ENCODE results near the gene SLAMF6. TPM values are rescaled to one million over a fixed set of nuclear protein-coding genes. Genes with fewer than 3 reads are reported as not detected.

Gene SLAMF6
- total and polyA plus RNA-seq, 2 experiments from 2014 or later: not detected

GRCh38 chr1:160489513-160490261 lies 33.4 kb downstream of the SLAMF6 start:
- no peaks in the 10 kb centered on the region for H3K4me1 ChIP-seq (ENCODE audit: insufficient read depth)
- H3K9me3 ChIP-seq (ENCODE audit: low read depth): no peaks in the 10 kb centered on the region
- no peak for DNase-seq
- H3K4me3 ChIP-seq: no peak overlapping the region
- in situ Hi-C loops (cut with MboI): no loop called here
- no peaks in the 10 kb centered on the region for H3K36me3 ChIP-seq (ENCODE audit: low read depth)
- H3K27ac ChIP-seq: no peak overlapping the region
- H3K27me3 ChIP-seq (replicated peaks; ENCODE audit: insufficient read depth): no peaks in the 10 kb centered on the region
- H3K9me2 ChIP-seq (ENCODE audit: insufficient read depth): no peaks in the 10 kb centered on the region
- 17 to 21% methylated on average over 4 of the region's 4 CpGs for WGBS, 2 experiments (ENCODE audit: low coverage in 1 of 2, low lambda C conversion rate in 2 of 2, missing lambda C conversion rate in 2 of 2)
- no peak overlapping the region for H3K4me2 ChIP-seq (ENCODE audit: unreplicated experiment)
- no peak overlapping the region for H2AFZ ChIP-seq
- no peak overlapping the region for H3K9ac ChIP-seq
- TF ChIP-seq EZH2 (IDR thresholded peaks at IDR 0.05; ENCODE audit: insufficient read depth, poor library complexity, severe bottlenecking) (no peak), EZH2phosphoT487 (IDR thresholded peaks at IDR 0.05; ENCODE audit: insufficient read depth, low read depth) (no peak)
- no peaks in the 10 kb centered on the region for H3K79me2 ChIP-seq (ENCODE audit: insufficient read depth)
- H3F3A ChIP-seq (ENCODE audit: insufficient read depth): no peaks in the 10 kb centered on the region
- H4K20me1 ChIP-seq (ENCODE audit: insufficient read depth): no peaks in the 10 kb centered on the region

DNA sequence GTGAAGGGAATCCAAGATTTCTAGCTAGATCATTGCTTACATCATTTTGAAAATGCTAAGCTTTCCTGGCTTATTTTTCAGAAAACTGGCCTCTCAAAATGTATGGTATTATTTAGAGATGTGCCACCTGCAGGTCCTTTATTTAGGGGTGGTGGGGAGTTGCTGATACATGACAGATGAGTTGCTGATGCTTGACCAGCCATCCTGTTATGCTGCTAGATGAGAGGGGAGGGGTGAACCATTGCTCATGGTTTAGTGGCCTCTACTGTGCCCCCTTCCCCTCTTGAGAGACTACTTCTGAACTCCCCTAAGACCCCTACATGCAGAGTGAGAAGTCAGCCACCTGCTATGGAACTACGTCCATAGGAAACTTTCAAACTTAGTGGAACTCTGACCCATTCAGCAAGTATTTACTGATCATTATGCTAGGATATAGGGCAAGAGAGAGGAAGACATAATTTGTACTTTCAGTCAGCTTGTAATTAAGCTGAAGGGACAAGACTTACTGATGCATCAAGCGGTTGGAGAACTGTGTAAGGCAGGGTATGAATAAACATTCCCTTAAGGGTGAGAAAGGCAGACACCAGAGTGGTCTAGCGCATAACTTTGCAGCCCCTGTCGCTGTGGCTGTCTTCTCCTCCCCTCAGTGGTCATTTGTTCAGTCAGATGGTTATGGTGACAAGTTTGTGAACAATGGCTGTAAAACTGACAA lies 34.6 kb downstream of the SLAMF6 start:
- H3K79me2 ChIP-seq (ENCODE audit: insufficient read depth): no peaks in the 10 kb centered on the region
- H3K4me3 ChIP-seq: no peak overlapping the region
- no peak for TF ChIP-seq EZH2phosphoT487 (IDR thresholded peaks at IDR 0.05; ENCODE audit: insufficient read depth, low read depth)
- TF ChIP-seq EZH2 (IDR thresholded peaks at IDR 0.05; ENCODE audit: insufficient read depth, poor library complexity, severe bottlenecking): no peak
- no peaks in the 10 kb centered on the region for H3K4me1 ChIP-seq (ENCODE audit: insufficient read depth)
- no peaks in the 10 kb centered on the region for H4K20me1 ChIP-seq (ENCODE audit: insufficient read depth)
- no peaks in the 10 kb centered on the region for H3K27me3 ChIP-seq (replicated peaks; ENCODE audit: insufficient read depth)
- H3K36me3 ChIP-seq (ENCODE audit: low read depth): no peaks in the 10 kb centered on the region
- H2AFZ ChIP-seq: no peak overlapping the region
- DNase-seq: no peak
- H3K4me2 ChIP-seq (ENCODE audit: unreplicated experiment): no peak overlapping the region
- in situ Hi-C loops (cut with MboI): no loop called here
- no peaks in the 10 kb centered on the region for H3K9me3 ChIP-seq (ENCODE audit: low read depth)
- no peak overlapping the region for H3K27ac ChIP-seq
- no peaks in the 10 kb centered on the region for H3F3A ChIP-seq (ENCODE audit: insufficient read depth)
- H3K9me2 ChIP-seq (ENCODE audit: insufficient read depth): no peaks in the 10 kb centered on the region
- WGBS, 2 experiments (ENCODE audit: low coverage in 1 of 2, low lambda C conversion rate in 2 of 2, missing lambda C conversion rate in 2 of 2): 20 to 24% methylated on average over 4 of the region's 4 CpGs
- no peak overlapping the region for H3K9ac ChIP-seq

- no peak for DNase-seq
- Histone ChIP-seq H2AFZ (no peak overlapping the region), H3F3A (ENCODE audit: insufficient read depth) (no peaks in the 10 kb centered on the region), H3K36me3 (ENCODE audit: low read depth) (no peaks in the 10 kb centered on the region), H3K27me3 (replicated peaks; ENCODE audit: insufficient read depth) (no peaks in the 10 kb centered on the region), H3K4me3 (no peak overlapping the region), H3K27ac (no peak overlapping the region), H4K20me1 (ENCODE audit: insufficient read depth) (no peaks in the 10 kb centered on the region), H3K4me1 (ENCODE audit: insufficient read depth) (no peaks in the 10 kb centered on the region), H3K9me2 (ENCODE audit: insufficient read depth) (no peaks in the 10 kb centered on the region), H3K4me2 (ENCODE audit: unreplicated experiment) (no peak overlapping the region), H3K9ac (no peak overlapping the region), H3K9me3 (ENCODE audit: low read depth) (no peaks in the 10 kb centered on the region), H3K79me2 (ENCODE audit: insufficient read depth) (no peaks in the 10 kb centered on the region)
- no peak for TF ChIP-seq EZH2phosphoT487 (IDR thresholded peaks at IDR 0.05; ENCODE audit: insufficient read depth, low read depth)
- no peak for TF ChIP-seq EZH2 (IDR thresholded peaks at IDR 0.05; ENCODE audit: insufficient read depth, poor library complexity, severe bottlenecking)
- in situ Hi-C loops (cut with MboI): no loop called here
- WGBS, 2 experiments (ENCODE audit: low coverage in 1 of 2, low lambda C conversion rate in 2 of 2, missing lambda C conversion rate in 2 of 2): 0 to 9% methylated on average over 4 of the region's 4 CpGs
These were observed 36.6 kb downstream of the SLAMF6 start for GRCh38 chr1:160486453-160486852.

- Histone ChIP-seq H3K79me2 (ENCODE audit: insufficient read depth) (no peaks in the 10 kb centered on the region), H3K4me1 (ENCODE audit: insufficient read depth) (no peaks in the 10 kb centered on the region), H3K4me2 (ENCODE audit: unreplicated experiment) (no peak overlapping the region), H4K20me1 (ENCODE audit: insufficient read depth) (no peaks in the 10 kb centered on the region), H3K27ac (no peak overlapping the region), H3F3A (ENCODE audit: insufficient read depth) (no peaks in the 10 kb centered on the region), H2AFZ (no peak overlapping the region), H3K9me2 (ENCODE audit: insufficient read depth) (no peaks in the 10 kb centered on the region), H3K4me3 (no peak overlapping the region), H3K36me3 (ENCODE audit: low read depth) (no peaks in the 10 kb centered on the region), H3K9ac (no peak overlapping the region), H3K27me3 (replicated peaks; ENCODE audit: insufficient read depth) (no peaks in the 10 kb centered on the region), H3K9me3 (ENCODE audit: low read depth) (no peaks in the 10 kb centered on the region)
- 4 to 5% methylated on average over 2 of the region's 2 CpGs for WGBS, 2 experiments (ENCODE audit: low coverage in 1 of 2, low lambda C conversion rate in 2 of 2, missing lambda C conversion rate in 2 of 2)
- no peak for DNase-seq
- TF ChIP-seq EZH2phosphoT487 (IDR thresholded peaks at IDR 0.05; ENCODE audit: insufficient read depth, low read depth) (no peak), EZH2 (IDR thresholded peaks at IDR 0.05; ENCODE audit: insufficient read depth, poor library complexity, severe bottlenecking) (no peak)
- in situ Hi-C loops (cut with MboI): no loop called here
These were observed 39.4 kb downstream of the SLAMF6 start for GRCh38 chr1:160483505-160484185.

Measured in GM23248 (cell line).